ENCODE measurements around the gene LMOD2.

- TF ChIP-seq, protein P1, sequence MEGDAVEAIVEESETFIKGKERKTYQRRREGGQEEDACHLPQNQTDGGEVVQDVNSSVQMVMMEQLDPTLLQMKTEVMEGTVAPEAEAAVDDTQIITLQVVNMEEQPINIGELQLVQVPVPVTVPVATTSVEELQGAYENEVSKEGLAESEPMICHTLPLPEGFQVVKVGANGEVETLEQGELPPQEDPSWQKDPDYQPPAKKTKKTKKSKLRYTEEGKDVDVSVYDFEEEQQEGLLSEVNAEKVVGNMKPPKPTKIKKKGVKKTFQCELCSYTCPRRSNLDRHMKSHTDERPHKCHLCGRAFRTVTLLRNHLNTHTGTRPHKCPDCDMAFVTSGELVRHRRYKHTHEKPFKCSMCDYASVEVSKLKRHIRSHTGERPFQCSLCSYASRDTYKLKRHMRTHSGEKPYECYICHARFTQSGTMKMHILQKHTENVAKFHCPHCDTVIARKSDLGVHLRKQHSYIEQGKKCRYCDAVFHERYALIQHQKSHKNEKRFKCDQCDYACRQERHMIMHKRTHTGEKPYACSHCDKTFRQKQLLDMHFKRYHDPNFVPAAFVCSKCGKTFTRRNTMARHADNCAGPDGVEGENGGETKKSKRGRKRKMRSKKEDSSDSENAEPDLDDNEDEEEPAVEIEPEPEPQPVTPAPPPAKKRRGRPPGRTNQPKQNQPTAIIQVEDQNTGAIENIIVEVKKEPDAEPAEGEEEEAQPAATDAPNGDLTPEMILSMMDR (IDR thresholded peaks at IDR 0.05): no peak
- TF ChIP-seq POLR2A (IDR thresholded peaks at IDR 0.05): no peak
These were observed 26.4 kb upstream of the LMOD2 start for GRCh38 chr7:123629281-123629680.

Measured in adrenal gland (tissue), 5 donors.